NCI-H2196 treated with DMSO at 0.1 percent for 48 hours (cell line): ENCODE data around the gene RPL18.

Experiments used
- DNase-seq: peaks from one replicate; lab custom pipeline; 2025; ENCODE audit not compliant: unreplicated experiment; lab: John Stamatoyannopoulos, UW

Gene RPL18

DNA sequence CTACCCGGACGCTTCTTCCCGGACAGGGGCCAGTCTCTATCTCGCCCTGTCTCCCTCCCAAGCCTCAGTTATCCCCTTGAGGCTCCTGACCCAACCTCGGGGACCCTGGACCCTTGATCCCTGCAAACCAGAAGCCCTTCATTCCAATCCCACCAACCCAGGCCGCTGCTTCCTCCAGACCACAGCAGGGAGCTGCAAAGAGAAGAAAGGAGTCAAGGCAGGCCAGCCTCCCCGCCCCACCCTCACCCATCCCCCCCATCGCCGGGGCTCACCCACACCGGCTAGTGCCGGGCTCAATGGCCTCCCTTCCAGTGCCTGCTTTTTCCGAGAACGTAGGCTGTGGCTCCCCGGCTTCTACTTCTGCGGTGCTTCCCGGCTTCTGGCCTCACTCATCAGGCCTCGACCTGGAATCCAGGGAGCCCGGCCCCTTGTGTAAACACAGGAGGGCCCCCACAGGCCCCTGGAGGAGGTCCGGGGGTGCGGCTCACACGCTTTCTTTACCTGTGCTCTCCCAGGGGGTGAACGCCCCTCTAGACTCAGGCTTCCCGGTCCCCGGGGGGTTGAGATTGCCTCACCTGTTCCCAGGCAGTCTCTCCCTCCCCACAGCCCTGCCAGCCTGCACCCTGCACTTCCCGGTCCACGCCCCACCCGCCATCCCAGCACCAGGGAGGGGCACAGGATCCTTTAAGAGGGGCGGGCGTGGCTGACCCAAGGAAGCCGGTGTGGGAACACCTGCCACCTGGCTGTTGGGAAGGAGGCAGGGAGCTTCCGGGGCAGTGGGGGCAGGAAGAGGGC, 4.3 kb downstream of the RPL18 start, which contains the start of gene FAM83E:
TSS of gene FAM83E (minus strand) at position 641 of the 795 bp plus-strand sequence. CDS start 1,704 bp downstream, outside the sequence.
- no peak for DNase-seq

- no peak for DNase-seq
Observed at GRCh38 chr19:48613852-48614435, 5.0 kb downstream of the RPL18 start.

DNA sequence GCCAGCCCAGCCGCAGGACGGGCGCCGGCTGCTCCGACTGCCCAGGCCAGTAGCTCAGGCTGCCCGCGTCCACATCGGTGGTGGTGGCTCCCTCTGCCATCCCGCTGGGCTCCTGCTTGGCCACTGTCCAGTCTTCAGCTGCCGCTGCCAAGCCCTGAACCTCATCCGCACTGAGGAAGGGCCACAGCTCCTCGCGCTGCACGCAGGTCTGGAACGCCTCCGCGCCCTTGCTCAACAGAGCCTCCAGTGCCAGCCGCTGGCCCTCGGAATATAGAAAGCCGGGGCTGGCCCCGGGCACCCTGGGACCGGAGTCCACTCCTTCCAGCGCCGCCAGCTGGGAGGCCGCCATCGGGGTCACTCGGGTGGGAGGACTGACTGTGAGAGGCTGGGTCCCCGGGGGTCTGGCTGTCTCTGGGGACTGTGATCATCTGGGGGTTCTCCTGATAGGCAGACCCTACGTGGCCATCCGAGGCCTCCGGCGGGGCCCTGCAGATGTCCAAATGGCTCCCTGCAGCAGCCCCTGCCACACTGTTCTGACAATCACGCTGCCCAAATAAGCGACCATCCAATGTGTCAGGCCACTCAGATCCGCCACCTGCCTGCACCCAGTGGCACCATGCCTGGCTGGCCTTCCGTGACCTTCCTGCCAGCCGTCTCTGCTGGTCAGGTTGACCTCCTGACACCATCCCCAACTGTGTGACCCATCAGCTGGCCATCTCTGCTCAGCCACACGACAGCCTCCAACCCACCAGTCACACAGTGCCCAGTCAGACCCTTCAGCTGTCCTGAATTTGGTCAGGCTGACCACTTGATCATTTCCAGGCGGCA, 5.7 kb downstream of the RPL18 start:
- DNase-seq, result no peak

DNA sequence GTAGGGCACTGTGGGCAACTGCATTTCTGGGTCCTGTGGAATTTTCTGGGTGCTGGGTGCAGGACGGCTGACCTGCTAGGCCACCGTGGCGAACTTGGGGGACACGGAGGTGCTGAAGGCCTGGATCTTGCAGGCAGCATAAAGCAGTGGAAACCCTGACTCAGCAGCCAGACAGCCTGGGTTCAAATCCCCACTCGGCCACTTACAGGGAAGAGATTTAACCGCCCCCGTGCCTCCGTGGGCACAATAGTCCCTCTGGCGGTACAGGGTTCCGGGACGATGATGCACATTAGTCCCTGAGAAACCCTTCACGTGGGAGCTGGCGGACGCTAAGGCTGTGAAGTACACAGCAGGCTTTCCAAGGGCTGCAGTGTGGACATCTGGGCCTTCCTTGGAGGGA, 7.1 kb downstream of the RPL18 start:
- DNase-seq, result no peak

GRCh38 chr19:48609571-48610108, 9.3 kb downstream of the RPL18 start:
- DNase-seq, result no peak

DNA sequence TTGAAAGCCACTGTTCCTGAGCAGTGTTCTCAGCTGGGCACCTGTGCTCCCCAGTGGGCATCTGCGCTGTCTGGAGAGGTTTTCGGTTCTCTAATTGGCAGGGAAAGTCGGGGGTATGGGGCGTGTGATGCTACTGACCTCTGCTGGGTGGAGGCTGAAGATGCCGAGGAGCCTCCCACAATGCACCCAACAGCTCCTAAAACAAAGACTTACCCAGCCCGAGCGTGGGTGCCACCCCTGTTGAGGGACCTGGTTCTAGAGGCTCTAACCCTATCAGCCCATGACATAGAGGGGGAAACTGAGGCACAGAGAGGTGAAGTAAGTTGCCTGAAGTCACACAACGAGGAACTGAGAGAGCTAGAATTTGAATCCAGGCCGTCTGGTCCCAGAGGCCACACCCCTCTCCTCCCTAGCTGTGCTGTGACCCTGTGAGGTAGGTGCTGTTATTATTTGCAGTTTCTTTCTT, 10.1 kb downstream of the RPL18 start:
- peak; percentile 17 for DNase-seq

GRCh38 chr19:48607359-48607755, 11.6 kb downstream of the RPL18 start:
- DNase-seq, result no peak

DNA sequence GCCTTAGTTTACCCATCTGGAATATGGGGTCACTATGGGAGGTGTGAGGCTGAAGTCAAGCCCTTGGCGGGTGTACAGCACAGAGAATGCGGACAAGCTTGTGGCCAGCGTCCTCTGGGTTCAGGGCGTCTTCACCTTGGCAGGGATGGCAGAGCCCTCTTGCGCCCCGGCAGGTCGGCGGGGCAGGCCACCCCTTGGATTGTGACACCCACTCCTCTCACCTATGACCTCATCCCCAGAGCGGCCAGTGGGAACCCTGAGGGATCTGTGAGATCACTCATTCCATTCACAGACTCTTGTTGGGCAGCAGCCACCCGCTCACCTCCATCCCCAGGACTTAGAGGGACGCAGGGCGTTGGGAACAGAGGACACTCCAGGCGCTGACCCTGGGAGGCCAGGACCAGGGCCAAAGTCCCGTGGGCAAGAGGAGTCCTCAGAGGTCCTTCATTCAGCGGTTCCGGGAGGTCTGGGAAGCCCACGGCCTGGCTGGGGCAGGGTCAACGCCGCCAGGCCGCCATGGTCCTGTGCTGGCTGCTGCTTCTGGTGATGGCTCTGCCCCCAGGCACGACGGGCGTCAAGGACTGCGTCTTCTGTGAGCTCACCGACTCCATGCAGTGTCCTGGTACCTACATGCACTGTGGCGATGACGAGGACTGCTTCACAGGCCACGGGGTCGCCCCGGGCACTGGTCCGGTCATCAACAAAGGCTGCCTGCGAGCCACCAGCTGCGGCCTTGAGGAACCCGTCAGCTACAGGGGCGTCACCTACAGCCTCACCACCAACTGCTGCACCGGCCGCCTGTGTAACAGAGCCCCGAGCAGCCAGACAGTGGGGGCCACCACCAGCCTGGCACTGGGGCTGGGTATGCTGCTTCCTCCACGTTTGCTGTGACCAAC, 12.3 kb downstream of the RPL18 start, which contains the start of gene SPACA4:
TSS of gene SPACA4 (plus strand) at position 280 of the 896 bp plus-strand sequence. CDS start at position 517, 237 bp downstream.
- DNase-seq, result no peak

DNA sequence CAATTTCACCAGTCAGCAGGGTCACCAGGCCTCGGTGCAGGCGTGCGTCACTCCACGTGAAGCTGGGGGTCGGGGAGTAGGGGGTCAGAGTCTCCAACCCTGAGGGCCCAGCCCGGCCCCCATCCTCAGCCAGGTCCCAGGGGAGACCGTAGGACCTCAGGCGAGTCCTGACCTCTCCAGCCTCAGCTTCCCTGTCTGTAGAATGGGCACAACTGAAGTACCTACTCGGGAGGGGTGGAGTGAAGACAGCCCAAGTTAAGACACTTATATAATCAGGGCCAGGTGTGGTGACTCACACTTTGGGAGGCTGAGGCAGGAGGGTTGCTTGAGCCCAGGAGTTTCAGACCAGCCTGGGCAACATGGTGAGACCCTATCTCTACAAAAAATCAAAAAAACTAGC, 15.1 kb downstream of the RPL18 start:
- no peak for DNase-seq

- DNase-seq, result no peak
Observed at GRCh38 chr19:48603449-48603848, 15.5 kb downstream of the RPL18 start.

DNA sequence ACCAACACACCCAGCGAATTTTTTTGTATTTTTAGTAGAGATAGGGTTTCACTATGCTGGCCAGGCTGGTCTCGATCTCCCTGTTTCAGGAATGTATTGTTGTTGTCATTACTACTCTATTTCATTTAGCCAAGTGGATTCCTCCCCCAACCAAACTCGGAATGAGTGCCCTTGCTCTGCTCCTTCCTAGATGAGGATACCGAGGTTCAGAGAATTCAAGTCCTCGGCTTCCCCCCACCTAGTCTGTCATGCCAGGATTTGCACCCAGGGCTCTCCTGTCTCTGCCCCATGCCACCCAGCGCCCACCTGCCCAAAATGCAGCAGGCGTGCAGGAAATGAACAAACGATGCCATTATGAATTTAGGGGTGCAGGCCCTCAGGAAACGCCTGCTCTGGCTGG, 16.0 kb downstream of the RPL18 start:
- no peak for DNase-seq

DNA sequence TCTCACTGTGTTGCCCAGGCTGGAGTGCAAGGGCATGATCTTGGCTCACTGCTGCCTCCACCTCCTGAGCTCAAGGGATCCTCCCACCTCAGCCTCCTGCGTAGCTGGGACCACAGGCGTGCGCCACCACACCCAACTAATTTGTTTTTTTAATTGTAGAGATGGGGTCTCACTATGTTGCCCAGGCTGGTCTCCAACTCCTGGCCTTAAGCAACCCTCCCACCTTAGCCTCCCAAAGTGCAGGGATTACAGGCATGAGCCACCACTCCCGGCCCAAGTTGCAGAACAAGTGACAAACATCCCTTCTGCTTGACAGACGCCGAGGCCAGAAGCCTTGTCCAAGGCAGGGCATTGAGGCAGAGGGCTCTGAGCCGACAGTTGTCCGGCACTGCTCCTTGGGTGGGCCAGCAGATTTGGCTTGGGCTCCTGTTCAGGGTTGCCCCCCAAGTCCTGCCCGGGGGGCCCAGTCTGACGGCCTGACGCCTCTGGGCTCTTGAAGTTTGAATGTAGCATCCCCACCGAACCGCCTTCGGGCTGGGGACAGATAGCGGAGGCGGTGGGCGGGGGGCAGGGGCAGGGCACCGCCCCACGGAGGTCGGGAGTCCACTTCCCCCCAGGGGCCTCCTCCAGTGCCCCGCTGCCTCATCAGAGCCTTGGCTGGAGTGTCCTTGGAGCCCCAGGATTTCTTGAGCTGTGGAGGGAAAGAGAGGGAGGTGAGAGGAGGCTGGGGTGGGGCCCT, 18.1 kb downstream of the RPL18 start:
- no peak for DNase-seq

DNA sequence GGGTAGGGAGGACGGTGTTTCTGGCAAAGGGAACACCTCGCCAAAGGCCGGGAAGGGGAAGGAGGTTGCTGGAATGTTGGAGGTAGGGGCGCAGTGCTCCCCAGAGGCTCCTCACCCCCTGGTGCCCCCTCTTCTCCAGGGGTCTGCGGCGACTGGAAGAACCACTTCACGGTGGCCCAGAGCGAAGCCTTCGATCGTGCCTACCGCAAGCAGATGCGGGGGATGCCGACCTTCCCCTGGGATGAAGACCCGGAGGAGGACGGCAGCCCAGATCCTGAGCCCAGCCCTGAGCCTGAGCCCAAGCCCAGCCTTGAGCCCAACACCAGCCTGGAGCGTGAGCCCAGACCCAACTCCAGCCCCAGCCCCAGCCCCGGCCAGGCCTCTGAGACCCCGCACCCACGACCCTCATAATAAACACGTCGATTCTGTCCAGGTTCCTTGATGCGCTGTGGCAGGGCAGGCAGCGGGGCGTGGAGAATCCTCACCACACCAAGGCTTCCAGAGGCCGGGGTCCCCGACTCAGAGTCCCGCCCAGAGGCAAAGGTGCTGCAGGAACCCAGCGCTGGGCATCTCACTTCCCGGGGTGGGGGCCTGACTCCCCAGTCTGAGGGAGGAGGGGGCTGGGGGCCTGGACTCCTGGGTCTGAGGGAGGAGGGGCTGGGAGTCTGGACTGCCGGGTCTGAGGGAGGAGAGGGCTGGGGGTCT, 19.8 kb downstream of the RPL18 start:
- no peak for DNase-seq

DNA sequence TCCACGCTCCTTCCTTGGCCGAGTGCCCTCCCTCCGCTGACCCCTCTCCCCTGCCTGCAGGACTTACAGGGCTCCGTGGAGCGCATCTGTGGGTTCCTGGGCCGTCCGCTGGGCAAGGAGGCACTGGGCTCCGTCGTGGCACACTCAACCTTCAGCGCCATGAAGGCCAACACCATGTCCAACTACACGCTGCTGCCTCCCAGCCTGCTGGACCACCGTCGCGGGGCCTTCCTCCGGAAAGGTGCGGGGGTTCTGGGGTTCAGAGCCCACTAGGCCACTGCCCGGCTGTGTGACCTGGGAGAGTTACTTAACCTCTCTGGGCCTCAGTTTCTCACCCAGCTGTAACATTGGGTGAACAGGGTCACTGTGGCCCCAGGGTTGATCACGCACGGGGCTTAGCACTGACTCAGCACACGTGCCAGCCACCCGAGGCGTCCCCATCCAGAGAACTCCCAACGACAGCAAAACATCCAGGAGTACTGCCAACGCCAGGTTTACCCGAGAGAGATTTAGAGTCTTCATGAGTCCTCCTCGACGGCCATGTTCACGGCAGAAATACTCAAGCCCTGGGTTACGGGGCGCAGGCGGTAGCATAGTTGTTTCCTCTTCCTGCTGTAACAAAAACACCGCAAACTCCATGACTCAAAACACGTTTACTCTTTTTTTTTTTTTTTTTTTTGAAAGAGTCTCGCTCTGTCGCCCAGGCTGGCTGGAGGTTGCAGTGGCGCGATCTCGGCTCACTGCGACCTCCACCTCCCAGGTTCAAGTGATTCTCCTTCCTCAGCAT, 22.1 kb downstream of the RPL18 start:
- no peak for DNase-seq

GRCh38 chr19:48596237-48596636, 22.7 kb downstream of the RPL18 start:
- no peak for DNase-seq

DNA sequence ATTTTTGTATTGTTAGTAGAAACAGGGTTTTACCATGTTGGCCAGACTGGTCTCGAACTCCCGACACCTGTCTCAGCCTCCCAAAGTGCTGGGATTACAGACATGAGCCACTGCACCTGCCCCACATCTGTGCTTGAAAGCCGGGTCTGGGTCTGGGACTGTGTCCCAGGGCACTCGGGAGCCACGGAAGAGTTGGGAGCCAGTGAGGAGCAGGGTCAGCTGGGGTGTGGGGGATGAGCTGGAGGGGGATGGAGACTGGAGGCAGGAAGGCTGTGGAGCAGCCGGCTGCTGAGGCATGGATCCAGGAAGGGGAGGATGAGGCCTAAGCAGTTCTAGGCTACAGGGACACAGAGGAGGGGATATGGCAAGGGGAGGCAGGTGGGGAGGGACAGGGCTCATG, 23.1 kb downstream of the RPL18 start:
- no peak for DNase-seq

DNA sequence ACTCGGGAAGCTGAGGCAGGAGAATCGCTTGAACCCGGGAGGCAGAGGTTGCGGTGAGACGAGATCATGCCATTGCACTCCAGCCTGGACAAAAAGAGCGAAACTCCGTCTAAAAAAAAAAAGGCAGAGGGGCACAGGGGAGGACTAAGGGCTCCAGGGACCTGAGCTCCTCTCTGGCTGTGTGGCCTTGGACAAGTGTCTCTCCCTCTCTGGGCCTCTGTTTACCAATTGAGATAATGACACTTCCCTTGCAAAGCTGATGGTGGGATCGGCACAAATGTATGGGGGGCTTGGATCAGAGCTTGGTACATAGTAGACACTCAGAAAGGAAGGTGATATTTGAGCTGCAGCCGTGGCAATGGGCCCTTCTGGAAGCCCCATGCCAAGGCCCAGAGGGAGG, 23.8 kb downstream of the RPL18 start:
- no peak for DNase-seq

- DNase-seq, result no peak
Observed at GRCh38 chr19:48591021-48591420, 28.0 kb downstream of the RPL18 start.
